DMS53 (cell line): ENCODE measurements around the gene TMEM214.

Experiments
- DNase-seq: peaks from one replicate; lab custom pipeline; 2025; lab: John Stamatoyannopoulos, UW

TMEM214 gene

GRCh38 chr2:27085062-27085672, 52.4 kb downstream of the TMEM214 start:
- DNase-seq: no peak

GRCh38 chr2:27085673-27086089, 52.9 kb downstream of the TMEM214 start:
- DNase-seq: peak; percentile 65

DNA sequence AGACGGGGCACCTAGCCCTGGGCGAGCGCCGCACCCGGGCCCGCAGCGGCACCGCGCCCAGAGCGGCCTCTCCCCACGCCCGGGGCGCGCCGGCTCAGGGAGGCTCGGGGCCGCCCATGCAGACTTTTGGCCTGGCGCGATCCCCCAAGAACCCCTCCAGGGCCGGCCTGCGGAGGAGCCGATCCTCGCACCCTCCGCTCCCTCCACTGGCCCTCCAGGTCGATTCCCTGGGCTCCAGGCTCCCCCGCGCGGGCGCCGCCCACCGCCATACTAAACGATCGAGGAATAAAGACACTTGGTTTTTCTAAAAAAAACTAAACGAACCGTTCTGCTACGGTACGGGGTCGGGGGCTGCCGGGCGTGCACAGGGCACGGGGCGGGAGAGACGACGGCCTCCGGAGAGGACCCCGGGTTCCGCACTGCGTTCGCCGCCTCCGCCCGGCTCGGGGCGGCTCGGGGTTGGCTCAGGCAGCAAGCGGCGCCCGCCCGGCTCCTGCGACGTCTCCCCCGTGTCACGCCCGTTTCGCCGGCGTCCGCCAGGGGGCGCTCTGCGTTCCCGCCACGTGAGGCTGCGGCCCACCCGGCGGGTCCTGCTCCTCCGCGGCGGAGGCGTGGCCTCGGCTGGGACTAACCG, 53.4 kb downstream of the TMEM214 start:
- peak; percentile 94 for DNase-seq

DNA sequence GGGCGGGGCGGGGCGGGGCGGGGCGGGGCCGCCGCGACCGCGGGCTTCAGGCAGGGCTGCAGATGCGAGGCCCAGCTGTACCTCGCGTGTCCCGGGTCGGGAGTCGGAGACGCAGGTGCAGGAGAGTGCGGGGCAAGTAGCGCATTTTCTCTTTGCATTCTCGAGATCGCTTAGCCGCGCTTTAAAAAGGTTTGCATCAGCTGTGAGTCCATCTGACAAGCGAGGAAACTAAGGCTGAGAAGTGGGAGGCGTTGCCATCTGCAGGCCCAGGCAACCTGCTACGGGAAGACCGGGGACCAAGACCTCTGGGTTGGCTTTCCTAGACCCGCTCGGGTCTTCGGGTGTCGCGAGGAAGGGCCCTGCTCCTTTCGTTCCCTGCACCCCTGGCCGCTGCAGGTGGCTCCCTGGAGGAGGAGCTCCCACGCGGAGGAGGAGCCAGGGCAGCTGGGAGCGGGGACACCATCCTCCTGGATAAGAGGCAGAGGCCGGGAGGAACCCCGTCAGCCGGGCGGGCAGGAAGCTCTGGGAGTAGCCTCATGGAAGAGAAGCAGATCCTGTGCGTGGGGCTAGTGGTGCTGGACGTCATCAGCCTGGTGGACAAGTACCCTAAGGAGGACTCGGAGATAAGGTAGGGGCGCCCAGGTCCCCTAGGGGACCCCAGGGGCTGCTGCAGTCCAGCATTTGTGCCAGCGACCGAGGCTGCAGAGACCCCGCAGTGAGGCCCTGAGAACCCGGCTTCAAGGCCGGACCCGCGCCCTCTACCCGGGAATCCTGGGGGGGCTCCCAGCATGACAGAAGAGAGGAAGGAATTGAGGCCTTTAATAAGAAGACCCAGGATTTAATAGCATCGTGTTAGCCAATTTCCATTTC, 54.2 kb downstream of the TMEM214 start, which contains the start of gene KHK:
TSS of gene KHK (plus strand) at position 49 of the 870 bp plus-strand sequence. CDS start at position 537, 488 bp downstream.
- DNase-seq: peak; percentile 86

- no peak for DNase-seq
Observed at GRCh38 chr2:27087823-27088410, 55.2 kb downstream of the TMEM214 start.

- DNase-seq: no peak
Observed at GRCh38 chr2:27088634-27089033, 55.9 kb downstream of the TMEM214 start.

DNA sequence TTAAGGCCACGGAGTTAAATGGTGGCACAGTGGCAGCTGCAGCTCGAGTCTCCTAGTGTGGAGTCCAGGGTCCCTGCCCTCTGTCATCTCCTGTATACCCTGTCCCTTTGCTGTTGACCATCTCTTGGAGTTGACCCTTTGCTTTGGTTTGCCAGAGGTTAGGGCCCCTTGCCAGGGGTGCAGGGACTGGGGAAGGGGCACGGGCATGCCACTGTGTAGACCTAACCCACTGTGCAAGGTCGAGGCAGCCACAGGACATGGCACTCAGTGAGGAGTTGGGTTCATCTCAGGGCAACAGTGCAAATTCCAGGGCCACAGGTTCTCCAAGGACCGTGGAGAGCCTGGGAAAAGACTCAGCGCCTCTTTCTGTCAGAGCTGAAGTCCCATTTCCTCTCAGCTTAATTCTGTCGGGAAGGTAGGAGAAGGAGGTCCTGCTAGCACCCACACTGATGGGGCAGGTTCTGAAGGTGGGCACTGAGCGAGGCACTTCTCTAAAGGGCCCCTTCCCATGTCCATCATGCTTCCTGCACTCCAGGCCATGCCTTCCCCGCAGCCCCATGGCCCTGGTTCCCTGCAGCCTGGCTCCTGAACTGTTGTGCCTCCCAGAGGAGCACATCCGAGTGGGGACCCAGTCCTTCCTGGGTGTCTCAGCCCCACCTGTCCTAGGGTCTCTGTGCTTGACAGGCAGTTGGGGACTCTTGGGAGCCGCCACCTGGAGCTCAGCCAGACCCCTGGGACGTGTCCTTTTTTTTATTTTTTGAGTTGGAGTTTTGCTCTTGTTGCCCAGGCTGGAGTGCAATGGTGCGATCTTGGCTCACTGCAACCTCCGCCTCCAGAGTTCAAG, 56.6 kb downstream of the TMEM214 start:
- DNase-seq: no peak
